ENCODE measurements around the gene FFAR2.

The FFAR2 gene

DNA sequence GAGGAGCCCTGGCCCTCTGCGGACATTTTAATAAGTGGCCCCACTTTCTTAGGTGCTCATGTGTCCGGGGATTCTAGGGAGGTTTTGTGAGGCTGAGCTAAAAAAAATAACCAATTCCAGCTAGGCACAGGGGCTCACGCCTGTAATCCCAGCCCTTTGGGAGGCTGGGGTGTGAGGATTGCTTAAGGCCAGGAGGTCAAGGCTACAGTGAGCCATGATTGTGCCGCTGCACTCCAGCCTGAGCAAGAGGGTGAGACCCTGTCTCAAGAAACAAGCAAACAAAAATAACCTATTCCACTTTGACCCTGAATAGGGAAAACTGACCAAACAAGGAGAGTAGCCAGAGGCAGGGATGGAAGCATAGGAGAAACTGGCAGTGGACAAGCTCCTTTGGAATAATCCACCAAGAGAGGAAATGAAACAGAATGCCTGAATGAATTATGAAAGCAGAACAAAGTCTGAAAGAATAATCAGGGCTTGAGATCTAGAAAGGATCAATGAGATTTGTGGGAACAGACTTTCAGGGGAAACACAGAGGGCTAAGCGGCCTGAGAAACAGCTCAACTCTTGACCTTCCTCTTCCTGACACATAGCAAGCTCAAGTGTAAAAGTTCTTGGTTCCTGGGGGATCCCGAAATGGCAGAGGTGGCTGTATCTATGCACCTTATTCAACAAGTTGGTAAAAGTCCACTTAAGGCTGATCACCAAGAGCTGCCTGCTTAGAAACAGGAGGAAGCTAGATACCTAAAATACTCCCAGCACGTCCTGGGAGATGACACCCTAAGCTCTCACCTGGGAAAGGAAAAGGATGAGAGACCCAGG lies 30.1 kb upstream of the FFAR2 start:
- TF ChIP-seq NFIC (IDR thresholded peaks at IDR 0.05) (no peak), CREB1 (IDR thresholded peaks at IDR 0.05; ENCODE audit: low read depth) (no peak), EP300 (IDR thresholded peaks at IDR 0.05; ENCODE audit: borderline replicate concordance) (no peak), TCF12 (IDR thresholded peaks at IDR 0.05; ENCODE audit: low read depth) (no peak), ZBTB7A (IDR thresholded peaks at IDR 0.05; ENCODE audit: low read depth) (no peak), RAD21 (IDR thresholded peaks at IDR 0.05; ENCODE audit: low read depth) (no peak), YY1 (IDR thresholded peaks at IDR 0.05; ENCODE audit: low read depth) (no peak), FOXM1 (IDR thresholded peaks at IDR 0.05; ENCODE audit: borderline replicate concordance, low read depth) (no peak), TAF1 (IDR thresholded peaks at IDR 0.05; ENCODE audit: low read depth) (no peak), TEAD4 (IDR thresholded peaks at IDR 0.05) (no peak), CEBPB (IDR thresholded peaks at IDR 0.05) (no peak)
- TF ChIP-seq, protein P1, sequence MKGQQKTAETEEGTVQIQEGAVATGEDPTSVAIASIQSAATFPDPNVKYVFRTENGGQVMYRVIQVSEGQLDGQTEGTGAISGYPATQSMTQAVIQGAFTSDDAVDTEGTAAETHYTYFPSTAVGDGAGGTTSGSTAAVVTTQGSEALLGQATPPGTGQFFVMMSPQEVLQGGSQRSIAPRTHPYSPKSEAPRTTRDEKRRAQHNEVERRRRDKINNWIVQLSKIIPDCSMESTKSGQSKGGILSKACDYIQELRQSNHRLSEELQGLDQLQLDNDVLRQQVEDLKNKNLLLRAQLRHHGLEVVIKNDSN (IDR thresholded peaks at IDR 0.05) = no peak

DNA sequence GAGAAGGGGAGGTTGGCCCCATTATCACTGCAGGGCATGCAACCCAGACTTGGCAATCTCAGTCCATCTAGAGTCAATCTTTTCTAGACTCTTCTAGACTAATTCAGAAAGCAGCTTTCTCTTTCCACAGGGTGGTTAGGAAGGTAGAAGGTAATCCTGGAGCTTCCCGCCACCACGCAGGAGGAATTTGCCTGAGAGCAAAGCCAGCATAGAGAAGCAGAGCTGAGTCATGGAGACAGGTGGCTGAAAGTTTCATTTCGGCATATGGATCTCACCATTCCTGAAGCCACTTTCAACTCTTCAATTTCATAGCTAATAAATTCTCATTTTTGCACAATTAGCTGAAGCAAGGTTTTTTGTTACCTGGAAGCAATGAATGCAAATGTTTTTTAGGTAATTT lies 29.0 kb upstream of the FFAR2 start:
- no peak for TF ChIP-seq TCF12 (IDR thresholded peaks at IDR 0.05; ENCODE audit: low read depth)
- TF ChIP-seq EGR1 (IDR thresholded peaks at IDR 0.05) = no peak
- TF ChIP-seq, protein P1 (IDR thresholded peaks at IDR 0.05) = no peak
- no peak for TF ChIP-seq TAF1 (IDR thresholded peaks at IDR 0.05; ENCODE audit: low read depth)
- no peak for TF ChIP-seq CEBPB (IDR thresholded peaks at IDR 0.05)
- no peak for TF ChIP-seq NFIC (IDR thresholded peaks at IDR 0.05)
- no peak for TF ChIP-seq YY1 (IDR thresholded peaks at IDR 0.05; ENCODE audit: low read depth)
- TF ChIP-seq EP300 (IDR thresholded peaks at IDR 0.05; ENCODE audit: borderline replicate concordance) = no peak
- TF ChIP-seq, protein P2, sequence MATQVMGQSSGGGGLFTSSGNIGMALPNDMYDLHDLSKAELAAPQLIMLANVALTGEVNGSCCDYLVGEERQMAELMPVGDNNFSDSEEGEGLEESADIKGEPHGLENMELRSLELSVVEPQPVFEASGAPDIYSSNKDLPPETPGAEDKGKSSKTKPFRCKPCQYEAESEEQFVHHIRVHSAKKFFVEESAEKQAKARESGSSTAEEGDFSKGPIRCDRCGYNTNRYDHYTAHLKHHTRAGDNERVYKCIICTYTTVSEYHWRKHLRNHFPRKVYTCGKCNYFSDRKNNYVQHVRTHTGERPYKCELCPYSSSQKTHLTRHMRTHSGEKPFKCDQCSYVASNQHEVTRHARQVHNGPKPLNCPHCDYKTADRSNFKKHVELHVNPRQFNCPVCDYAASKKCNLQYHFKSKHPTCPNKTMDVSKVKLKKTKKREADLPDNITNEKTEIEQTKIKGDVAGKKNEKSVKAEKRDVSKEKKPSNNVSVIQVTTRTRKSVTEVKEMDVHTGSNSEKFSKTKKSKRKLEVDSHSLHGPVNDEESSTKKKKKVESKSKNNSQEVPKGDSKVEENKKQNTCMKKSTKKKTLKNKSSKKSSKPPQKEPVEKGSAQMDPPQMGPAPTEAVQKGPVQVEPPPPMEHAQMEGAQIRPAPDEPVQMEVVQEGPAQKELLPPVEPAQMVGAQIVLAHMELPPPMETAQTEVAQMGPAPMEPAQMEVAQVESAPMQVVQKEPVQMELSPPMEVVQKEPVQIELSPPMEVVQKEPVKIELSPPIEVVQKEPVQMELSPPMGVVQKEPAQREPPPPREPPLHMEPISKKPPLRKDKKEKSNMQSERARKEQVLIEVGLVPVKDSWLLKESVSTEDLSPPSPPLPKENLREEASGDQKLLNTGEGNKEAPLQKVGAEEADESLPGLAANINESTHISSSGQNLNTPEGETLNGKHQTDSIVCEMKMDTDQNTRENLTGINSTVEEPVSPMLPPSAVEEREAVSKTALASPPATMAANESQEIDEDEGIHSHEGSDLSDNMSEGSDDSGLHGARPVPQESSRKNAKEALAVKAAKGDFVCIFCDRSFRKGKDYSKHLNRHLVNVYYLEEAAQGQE (IDR thresholded peaks at IDR 0.05; ENCODE audit: low read depth) = no peak

DNA sequence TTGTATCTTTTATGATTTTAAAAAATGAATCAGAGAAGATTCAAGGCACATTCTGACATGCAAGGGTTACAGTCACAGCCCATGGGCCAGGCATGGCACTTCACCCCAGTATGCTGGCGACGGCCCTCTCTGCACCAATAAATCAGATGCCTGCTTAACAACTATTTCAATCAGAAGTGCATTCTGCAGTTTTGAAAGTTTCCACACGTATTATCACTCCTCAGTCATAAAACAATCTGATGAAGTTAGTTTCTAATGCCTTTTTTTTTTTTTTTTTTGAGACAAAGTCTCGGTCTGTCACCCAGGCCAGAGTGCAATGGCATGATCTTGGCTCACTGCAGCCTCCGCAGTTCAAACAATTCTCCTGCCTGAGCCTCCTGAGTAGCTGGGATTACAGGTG lies 28.3 kb upstream of the FFAR2 start:
- no peak for TF ChIP-seq CEBPB (IDR thresholded peaks at IDR 0.05)
- TF ChIP-seq, protein P3, sequence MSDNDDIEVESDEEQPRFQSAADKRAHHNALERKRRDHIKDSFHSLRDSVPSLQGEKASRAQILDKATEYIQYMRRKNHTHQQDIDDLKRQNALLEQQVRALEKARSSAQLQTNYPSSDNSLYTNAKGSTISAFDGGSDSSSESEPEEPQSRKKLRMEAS (IDR thresholded peaks at IDR 0.05) = no peak
- TF ChIP-seq TEAD4 (IDR thresholded peaks at IDR 0.05) = no peak
- TF ChIP-seq, protein P2 (IDR thresholded peaks at IDR 0.05; ENCODE audit: low read depth) = no peak
- no peak for TF ChIP-seq FOXM1 (IDR thresholded peaks at IDR 0.05; ENCODE audit: borderline replicate concordance, low read depth)

DNA sequence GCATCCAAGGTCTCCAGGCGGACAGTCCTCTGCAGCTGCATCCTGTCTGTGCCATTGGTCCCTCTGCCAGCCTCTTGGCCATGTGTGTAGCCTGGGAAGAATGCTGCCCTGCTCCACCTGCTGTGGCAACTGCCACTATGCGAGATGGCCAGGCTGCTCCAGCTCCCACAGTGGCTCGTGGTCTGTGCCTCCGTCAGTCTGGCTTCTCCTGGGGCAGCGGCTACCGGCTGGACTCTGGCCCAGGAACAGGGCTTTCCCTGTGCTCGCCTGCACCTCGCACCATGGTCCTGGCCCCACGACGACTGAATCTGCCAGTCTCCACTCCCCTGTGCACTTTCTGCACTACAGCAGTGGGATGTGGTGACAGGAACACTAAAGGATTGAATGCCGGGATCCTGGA lies 26.7 kb upstream of the FFAR2 start:
- TF ChIP-seq TEAD4 (IDR thresholded peaks at IDR 0.05) (no peak), RAD21 (IDR thresholded peaks at IDR 0.05; ENCODE audit: low read depth) (no peak), FOXM1 (IDR thresholded peaks at IDR 0.05; ENCODE audit: borderline replicate concordance, low read depth) (no peak), ZBTB7A (IDR thresholded peaks at IDR 0.05; ENCODE audit: low read depth) (no peak), CEBPB (IDR thresholded peaks at IDR 0.05) (no peak), EGR1 (IDR thresholded peaks at IDR 0.05) (no peak), YY1 (IDR thresholded peaks at IDR 0.05; ENCODE audit: low read depth) (no peak), CREB1 (IDR thresholded peaks at IDR 0.05; ENCODE audit: low read depth) (no peak), NFIC (IDR thresholded peaks at IDR 0.05) (no peak), TCF12 (IDR thresholded peaks at IDR 0.05; ENCODE audit: low read depth) (no peak)
- TF ChIP-seq, protein P3 (IDR thresholded peaks at IDR 0.05) = no peak
- TF ChIP-seq, protein P1 (IDR thresholded peaks at IDR 0.05) = no peak
- TF ChIP-seq, protein P2 (IDR thresholded peaks at IDR 0.05; ENCODE audit: low read depth) = no peak
